SK-N-SH treated with all-trans-retinoic acid at 6 μM for 48 hours (cell line): ENCODE measurements around the gene ZNF423.

Experiments
- ATAC-seq: fragments of 200-7000 bp; cut with Tn5 transposase; 3 replicates; pipeline ENCODE4 v1.9.1; 2020; ENCODE audit warnings: mild to moderate bottlenecking, moderate library complexity
- ARNTL ChIP-seq: fragments of 450-650 bp; formaldehyde crosslinking; IDR thresholded peaks from 2 replicates; pipeline ENCODE4 v1.5.0; 2020; ENCODE audit warnings: low read depth, mild to moderate bottlenecking, moderate library complexity, borderline replicate concordance
- BACH2 ChIP-seq: fragments of 250-450 bp; sonication (Bioruptor Pico); IDR thresholded peaks from 2 replicates; pipeline ENCODE4 v1.9.0; 2021; ENCODE audit warnings: mild to moderate bottlenecking, borderline replicate concordance
- CSDC2 ChIP-seq: fragments of 250-450 bp; sonication (Bioruptor Pico); IDR thresholded peaks from 2 replicates; pipeline ENCODE4 v1.5.0; 2020; ENCODE audit warnings: mild to moderate bottlenecking, moderate library complexity
- CSRNP3 ChIP-seq: fragments of 250-450 bp; sonication (Bioruptor Pico); IDR thresholded peaks from 2 replicates; pipeline ENCODE4 v1.5.1; 2021; ENCODE audit warnings: mild to moderate bottlenecking, moderate library complexity
- ESRRG ChIP-seq: fragments of 250-450 bp; sonication (Bioruptor Pico); IDR thresholded peaks from 2 replicates; pipeline ENCODE4 v1.6.1; 2021; ENCODE audit warnings: mild to moderate bottlenecking
- GLIS3 ChIP-seq: fragments of 250-450 bp; sonication (Bioruptor Pico); IDR thresholded peaks from 2 replicates; pipeline ENCODE4 v1.5.0; 2020; ENCODE audit warnings: mild to moderate bottlenecking, moderate library complexity
- OSR1 ChIP-seq: fragments of 250-450 bp; sonication (Bioruptor Pico); IDR thresholded peaks from 2 replicates; pipeline ENCODE4 v1.8.0; 2022; ENCODE audit warnings: moderate library complexity, mild to moderate bottlenecking, inconsistent platforms
- PATZ1 ChIP-seq: fragments of 250-450 bp; sonication (Bioruptor Pico); IDR thresholded peaks from 2 replicates; pipeline ENCODE4 v1.8.0; 2020; ENCODE audit warnings: mild to moderate bottlenecking, moderate library complexity, borderline replicate concordance
- POU6F1 ChIP-seq: fragments of 250-450 bp; sonication (Bioruptor Pico); IDR thresholded peaks from 2 replicates; pipeline ENCODE4 v1.8.0; 2021; ENCODE audit warnings: low read depth, mild to moderate bottlenecking, moderate library complexity, borderline replicate concordance
- PPARA ChIP-seq: fragments of 250-450 bp; sonication (Bioruptor Pico); IDR thresholded peaks from 2 replicates; pipeline ENCODE4 v1.5.0; 2020; ENCODE audit warnings: mild to moderate bottlenecking, borderline replicate concordance
- SNAI2 ChIP-seq: fragments of 250-450 bp; sonication (Bioruptor Pico); IDR thresholded peaks from 2 replicates; pipeline ENCODE4 v1.5.0; 2020; ENCODE audit warnings: mild to moderate bottlenecking, moderate library complexity
- TCF4 ChIP-seq: fragments of 250-450 bp; sonication (Bioruptor Pico); IDR thresholded peaks from 2 replicates; pipeline ENCODE4 v1.8.0; 2021; ENCODE audit warnings: mild to moderate bottlenecking, moderate library complexity, borderline replicate concordance
- TOX ChIP-seq: fragments of 250-450 bp; sonication (Bioruptor Pico); IDR thresholded peaks from 2 replicates; pipeline ENCODE4 v1.8.0; 2021; ENCODE audit warnings: mild to moderate bottlenecking, moderate library complexity, borderline replicate concordance
- TSHZ2 ChIP-seq: fragments of 250-450 bp; sonication (Bioruptor Pico); IDR thresholded peaks from 2 replicates; pipeline ENCODE4 v1.5.0; 2020; ENCODE audit warnings: mild to moderate bottlenecking, moderate library complexity
- ZC3H10 ChIP-seq: fragments of 250-450 bp; sonication (Bioruptor Pico); IDR thresholded peaks from 2 replicates; pipeline ENCODE4 v1.5.1; 2021; ENCODE audit warnings: mild to moderate bottlenecking, moderate library complexity
- ZFP3 ChIP-seq: fragments of 250-450 bp; sonication (Bioruptor Pico); IDR thresholded peaks from 2 replicates; pipeline ENCODE4 v1.5.0; 2020; ENCODE audit warnings: mild to moderate bottlenecking, moderate library complexity
- ZFP30 ChIP-seq: fragments of 450-650 bp; formaldehyde crosslinking; IDR thresholded peaks from 2 replicates; pipeline ENCODE4 v1.5.0; 2022; ENCODE audit warnings: mild to moderate bottlenecking, moderate library complexity
- ZNF565 ChIP-seq: fragments of 450-650 bp; formaldehyde crosslinking; conservative IDR thresholded peaks from 2 replicates; pipeline ENCODE4 v1.5.0; 2020; ENCODE audit warnings: low read depth, mild to moderate bottlenecking, moderate library complexity
- ZNF8 ChIP-seq: fragments of 450-650 bp; formaldehyde crosslinking; IDR thresholded peaks from 2 replicates; pipeline ENCODE4 v1.5.0; 2020; ENCODE audit warnings: mild to moderate bottlenecking, moderate library complexity

ZNF423 gene

GRCh38 chr16:49848530-49848929 is 7.4 kb downstream of the ZNF423 start (continued):
- TF ChIP-seq OSR1 (CRISPR knock-in tag): no peak
- no peak for TF ChIP-seq POU6F1 (CRISPR knock-in tag)
- no peak for TF ChIP-seq ARNTL (CRISPR knock-in tag)
- TF ChIP-seq ZNF565: no peak
- TF ChIP-seq GLIS3 (CRISPR knock-in tag): no peak

GRCh38 chr16:49846800-49847199 is 9.1 kb downstream of the ZNF423 start:
- TF ChIP-seq CSRNP3: no peak
- no peak for TF ChIP-seq ARNTL (CRISPR knock-in tag)
- TF ChIP-seq ZFP3 (CRISPR knock-in tag): no peak
- no peak for ATAC-seq

- ATAC-seq: no peak
- no peak for TF ChIP-seq ZFP3 (CRISPR knock-in tag)
- TF ChIP-seq ZFP30 (CRISPR knock-in tag): no peak
- TF ChIP-seq, all 23 proteins: peak for 0
Observed at GRCh38 chr16:49844359-49844758, 11.6 kb downstream of the ZNF423 start.

- no peak for ATAC-seq
- no peak for TF ChIP-seq CSRNP3
- no peak for TF ChIP-seq ARNTL (CRISPR knock-in tag)
- TF ChIP-seq OSR1 (CRISPR knock-in tag): no peak
- no peak for TF ChIP-seq BACH2 (CRISPR knock-in tag)
- TF ChIP-seq CSDC2: no peak
- TF ChIP-seq ESRRG (CRISPR knock-in tag): no peak
- no peak for TF ChIP-seq GLIS3 (CRISPR knock-in tag)
Observed at GRCh38 chr16:49843758-49844157, 12.2 kb downstream of the ZNF423 start.

- ATAC-seq: no peak
- TF ChIP-seq ESRRG (CRISPR knock-in tag) (no peak), OSR1 (CRISPR knock-in tag) (no peak), BACH2 (CRISPR knock-in tag) (no peak), PPARA (CRISPR knock-in tag) (no peak), CSDC2 (no peak), TOX (CRISPR knock-in tag) (no peak), SNAI2 (CRISPR knock-in tag) (no peak), ZNF8 (no peak), TSHZ2 (CRISPR knock-in tag) (no peak), ARNTL (CRISPR knock-in tag) (no peak), POU6F1 (CRISPR knock-in tag) (no peak), TCF4 (CRISPR knock-in tag) (no peak), CSRNP3 (no peak), ZC3H10 (CRISPR knock-in tag) (no peak), PATZ1 (no peak), ZFP3 (CRISPR knock-in tag) (no peak), GLIS3 (CRISPR knock-in tag) (no peak), ZFP30 (CRISPR knock-in tag) (no peak), ZNF565 (no peak)
Observed at GRCh38 chr16:49842972-49843371, 12.9 kb downstream of the ZNF423 start.
